ENCODE results near the gene MGMT.

Gene MGMT

DNA sequence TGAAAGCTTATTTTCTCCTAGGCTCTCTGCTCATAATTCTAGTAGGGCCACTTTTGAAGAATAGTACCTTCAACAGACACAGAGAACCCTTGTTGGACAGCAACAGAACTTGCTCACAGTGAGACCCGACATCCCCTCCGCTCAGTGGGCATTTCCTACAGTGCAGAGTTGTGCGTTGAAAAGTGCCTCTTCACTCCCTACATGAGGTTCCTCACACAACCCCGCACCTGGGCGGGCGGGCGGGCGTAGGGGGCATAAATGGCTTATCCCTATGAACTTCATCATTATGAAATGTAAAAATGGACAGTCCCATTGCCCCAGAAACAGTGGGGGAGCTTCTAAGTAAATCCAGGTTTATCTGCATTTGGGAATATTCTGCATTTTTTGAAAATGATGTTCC lies 174.9 kb downstream of the MGMT start:
- TF ChIP-seq POLR2A (IDR thresholded peaks at IDR 0.05; ENCODE audit: low read length) (no peak), GATA1 (IDR thresholded peaks at IDR 0.05; ENCODE audit: low read depth, low read length) (no peak)
- DNase-seq, result no peak

DNA sequence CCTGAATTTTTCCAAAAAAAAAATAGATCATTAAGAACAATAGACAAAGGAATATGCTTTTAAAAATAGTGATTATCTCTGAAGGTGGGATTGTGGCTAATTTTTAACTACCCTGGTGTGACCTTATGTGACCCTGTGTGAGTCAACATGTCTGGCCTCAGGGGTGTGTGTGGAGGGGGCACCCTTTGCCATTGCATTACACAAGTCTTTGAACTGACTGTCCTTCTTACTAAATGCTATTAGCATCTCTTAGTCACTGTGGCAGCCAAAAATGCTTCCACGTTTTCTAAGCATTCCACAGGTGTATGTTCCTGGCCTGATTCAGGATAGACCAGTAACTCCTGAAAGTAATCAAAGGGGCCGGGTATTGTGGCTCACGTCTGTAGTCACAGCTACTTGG lies 175.4 kb downstream of the MGMT start:
- DNase-seq, result no peak
- no peak for TF ChIP-seq POLR2A (IDR thresholded peaks at IDR 0.05; ENCODE audit: low read length)
- no peak for TF ChIP-seq GATA1 (IDR thresholded peaks at IDR 0.05; ENCODE audit: low read depth, low read length)

DNA sequence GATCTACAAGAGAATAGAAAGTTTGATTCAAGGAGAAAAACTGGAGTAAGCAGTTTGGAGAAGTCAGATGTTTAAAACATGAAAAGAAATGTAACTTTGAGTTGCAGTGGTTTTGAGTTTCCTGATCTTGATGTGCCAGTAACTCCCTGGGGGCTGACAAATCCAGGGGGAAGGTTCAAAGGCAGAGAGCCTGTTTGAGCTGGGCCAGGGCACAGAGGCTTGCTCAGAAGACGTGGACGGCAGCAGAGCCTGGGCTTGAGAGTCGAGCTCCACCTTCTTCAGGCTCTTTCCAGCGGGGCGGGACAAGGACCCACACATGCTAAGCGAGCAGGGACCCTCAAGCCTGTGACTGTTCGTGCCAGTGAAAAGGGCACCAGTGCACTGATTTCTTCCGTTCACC lies 176.2 kb downstream of the MGMT start:
- no peak for DNase-seq
- TF ChIP-seq POLR2A (IDR thresholded peaks at IDR 0.05; ENCODE audit: low read length) (no peak), GATA1 (IDR thresholded peaks at IDR 0.05; ENCODE audit: low read depth, low read length) (no peak)

DNA sequence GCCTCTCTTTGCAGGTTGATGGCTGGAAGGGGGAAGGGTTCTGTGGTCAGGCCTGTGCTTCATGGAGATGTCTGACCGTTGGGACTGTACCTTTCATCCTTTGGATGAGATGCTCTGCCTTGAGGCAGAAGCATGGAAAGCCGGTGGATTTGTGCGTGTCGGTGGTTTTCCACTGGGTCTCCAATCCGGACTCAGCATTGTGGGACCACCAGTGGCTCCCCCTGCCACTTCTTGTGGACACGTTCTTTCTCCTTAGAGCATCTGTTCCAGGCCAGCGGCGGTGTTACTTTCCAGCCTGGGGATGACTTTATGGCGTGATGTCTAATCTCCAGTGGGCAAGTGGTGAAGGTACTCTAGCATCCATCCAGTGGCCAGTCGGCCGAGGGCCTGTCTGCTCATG lies 178.4 kb downstream of the MGMT start:
- TF ChIP-seq GATA1 (IDR thresholded peaks at IDR 0.05; ENCODE audit: low read depth, low read length) (no peak), POLR2A (IDR thresholded peaks at IDR 0.05; ENCODE audit: low read length) (no peak)
- no peak for DNase-seq

DNA sequence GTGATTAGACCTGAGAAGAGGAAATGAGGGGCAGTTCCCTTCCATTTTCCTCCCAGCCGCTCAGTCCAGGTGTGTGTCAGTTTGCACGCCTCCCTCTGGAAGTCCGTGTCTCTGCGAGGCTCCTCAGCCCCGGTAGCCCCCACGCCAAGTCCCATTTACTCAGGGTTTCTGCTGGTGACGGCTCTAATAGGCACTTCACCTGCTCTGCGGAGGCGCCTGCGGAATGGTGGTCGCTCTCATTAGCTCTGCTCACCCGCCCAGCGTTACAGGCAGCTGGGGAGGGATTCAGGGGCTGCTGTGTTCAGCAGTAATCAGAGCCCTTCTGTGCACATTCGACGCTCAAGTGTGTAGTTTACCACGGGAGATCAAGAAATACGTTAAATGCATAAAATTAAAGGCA lies 179.9 kb downstream of the MGMT start:
- no peak for DNase-seq
- TF ChIP-seq GATA1 (IDR thresholded peaks at IDR 0.05; ENCODE audit: low read depth, low read length) (no peak), POLR2A (IDR thresholded peaks at IDR 0.05; ENCODE audit: low read length) (no peak)

DNA sequence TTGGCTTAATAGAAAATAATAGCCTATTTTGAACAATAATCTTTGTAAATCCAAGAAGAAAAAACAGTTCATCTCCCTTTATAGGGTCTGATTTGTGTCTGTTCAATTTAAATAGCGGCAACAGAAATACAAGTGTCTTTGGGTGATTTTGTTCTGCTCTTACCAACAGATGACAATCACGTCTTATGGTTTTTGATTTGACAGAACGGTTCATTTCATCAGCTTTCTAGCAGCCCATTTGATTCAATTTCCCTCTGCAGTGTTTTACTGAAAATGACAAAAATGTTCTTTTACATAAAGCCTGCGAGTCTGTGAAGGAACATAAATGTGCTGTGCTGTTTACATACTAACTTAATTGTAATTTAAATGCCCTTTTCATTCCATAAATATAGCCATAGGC lies 180.5 kb downstream of the MGMT start:
- DNase-seq, result no peak
- TF ChIP-seq POLR2A (IDR thresholded peaks at IDR 0.05; ENCODE audit: low read length) (no peak), GATA1 (IDR thresholded peaks at IDR 0.05; ENCODE audit: low read depth, low read length) (no peak)

DNA sequence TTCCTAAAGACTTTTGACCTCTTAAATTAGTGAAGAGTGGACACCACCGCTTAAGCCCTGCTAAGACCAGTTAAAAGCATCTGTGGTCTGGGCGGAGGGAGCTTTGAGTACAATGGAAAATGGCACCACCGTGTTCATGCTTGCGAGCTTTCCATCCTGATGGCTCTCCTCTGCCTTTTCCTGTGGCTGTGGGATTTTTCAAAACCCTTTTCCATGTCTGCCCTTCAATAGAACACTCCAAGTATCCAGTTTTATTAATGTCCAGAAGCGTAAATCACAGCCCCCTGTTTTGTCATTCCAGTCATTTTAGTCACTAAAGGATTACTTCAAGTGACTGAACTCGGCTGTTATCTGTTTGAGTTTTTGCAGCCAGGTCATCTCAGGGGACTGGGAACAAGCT lies 181.8 kb downstream of the MGMT start:
- no peak for TF ChIP-seq GATA1 (IDR thresholded peaks at IDR 0.05; ENCODE audit: low read depth, low read length)
- no peak for DNase-seq

DNA sequence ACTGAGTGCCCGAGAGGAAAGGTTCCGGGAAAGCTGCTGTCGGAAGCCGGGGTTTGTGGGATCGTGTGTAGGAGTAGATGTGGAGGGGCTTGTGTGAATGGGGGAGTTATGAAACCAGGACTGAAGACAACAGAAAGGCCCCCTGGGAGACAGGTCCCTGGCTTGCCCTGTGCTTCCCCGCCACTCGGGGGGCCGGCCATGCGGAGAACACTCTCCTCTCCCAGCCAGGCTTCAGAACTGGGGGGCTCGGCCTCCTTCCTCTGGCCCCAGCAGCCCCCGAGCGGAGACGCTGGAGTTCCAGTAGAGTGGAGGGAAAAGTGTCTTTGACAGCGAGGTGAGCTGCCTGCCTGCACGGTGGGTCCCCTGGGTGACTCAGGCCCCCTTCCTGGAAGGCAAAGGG lies 185.0 kb downstream of the MGMT start:
- TF ChIP-seq GATA1 (IDR thresholded peaks at IDR 0.05; ENCODE audit: low read depth, low read length), result no peak
- no peak for TF ChIP-seq POLR2A (IDR thresholded peaks at IDR 0.05; ENCODE audit: low read length)
- DNase-seq, result no peak

DNA sequence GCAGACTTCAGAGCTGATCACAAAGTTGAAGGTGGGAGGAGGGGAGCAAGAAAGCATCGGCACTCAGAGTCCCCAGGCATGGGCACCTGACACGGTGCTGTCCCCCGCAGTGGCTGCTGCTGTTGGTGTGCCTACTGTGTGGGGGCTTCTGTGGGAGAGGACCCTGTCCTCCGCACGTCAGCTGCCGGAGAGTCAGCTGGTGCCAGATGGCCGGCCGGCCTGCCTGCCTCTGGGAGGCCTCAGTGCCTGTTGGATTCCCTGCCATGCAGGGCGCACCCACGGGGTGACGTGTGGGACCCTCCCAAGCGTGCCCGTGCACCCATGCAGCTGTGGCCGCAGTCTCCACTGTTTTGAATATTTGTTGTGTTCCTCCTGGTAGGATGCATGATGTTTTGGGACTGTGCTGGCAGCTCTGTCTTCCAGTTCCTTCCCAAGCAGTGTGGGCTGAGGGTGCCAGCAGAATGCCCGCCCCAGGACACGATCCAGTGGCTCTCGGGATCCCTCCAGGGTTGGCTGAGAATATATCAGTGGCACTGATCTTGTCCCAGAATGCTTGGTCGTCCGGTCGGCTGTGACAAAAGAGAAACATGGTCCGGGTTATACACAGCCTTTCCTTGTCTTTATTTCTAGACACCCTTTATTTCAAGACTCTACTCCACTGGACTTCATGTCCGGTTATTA lies 185.6 kb downstream of the MGMT start:
- no peak for TF ChIP-seq GATA1 (IDR thresholded peaks at IDR 0.05; ENCODE audit: low read depth, low read length)
- TF ChIP-seq POLR2A (IDR thresholded peaks at IDR 0.05; ENCODE audit: low read length), result no peak
- no peak for DNase-seq

DNA sequence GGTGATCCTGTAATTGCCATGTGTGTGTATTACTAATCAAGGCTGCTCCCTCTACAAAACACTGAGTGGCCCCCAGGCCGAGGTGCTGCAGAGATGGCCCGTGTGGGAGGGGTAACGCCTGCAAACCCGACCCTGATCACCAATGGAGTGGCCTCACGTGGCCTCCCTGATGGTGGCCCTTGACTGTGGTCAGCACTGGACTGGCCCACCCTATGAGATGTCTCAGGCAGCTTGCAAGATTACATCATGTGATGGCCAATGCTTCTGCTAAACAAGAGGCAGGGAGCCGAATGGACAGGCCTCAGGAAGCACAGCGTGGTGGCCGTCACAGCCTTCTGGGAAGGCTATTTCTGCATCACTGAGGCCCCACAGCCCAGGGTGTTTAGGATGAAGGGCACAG lies 186.4 kb downstream of the MGMT start:
- TF ChIP-seq GATA1 (IDR thresholded peaks at IDR 0.05; ENCODE audit: low read depth, low read length) (no peak), POLR2A (IDR thresholded peaks at IDR 0.05; ENCODE audit: low read length) (no peak)
- DNase-seq, result no peak

DNA sequence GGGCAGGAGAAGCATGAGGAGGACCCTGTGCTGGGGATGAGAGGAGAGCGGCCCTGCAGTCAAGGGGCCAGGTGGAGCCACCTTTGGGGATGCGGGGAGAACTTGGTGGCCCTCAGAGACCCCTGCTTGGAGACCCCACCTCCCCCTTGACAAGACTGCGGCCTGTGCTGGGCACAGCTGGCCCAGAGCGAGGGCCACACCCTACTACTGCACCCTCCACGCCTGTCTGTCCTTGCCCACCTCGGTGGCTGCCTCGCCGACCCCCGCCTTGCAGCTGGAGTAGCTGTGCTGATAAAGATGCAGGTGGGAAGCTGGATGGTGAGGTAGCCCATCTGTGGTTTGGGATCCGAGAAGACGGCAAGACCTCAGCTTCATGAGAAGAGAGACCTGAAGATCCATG lies 186.8 kb downstream of the MGMT start:
- no peak for DNase-seq
- no peak for TF ChIP-seq GATA1 (IDR thresholded peaks at IDR 0.05; ENCODE audit: low read depth, low read length)
- no peak for TF ChIP-seq POLR2A (IDR thresholded peaks at IDR 0.05; ENCODE audit: low read length)

DNA sequence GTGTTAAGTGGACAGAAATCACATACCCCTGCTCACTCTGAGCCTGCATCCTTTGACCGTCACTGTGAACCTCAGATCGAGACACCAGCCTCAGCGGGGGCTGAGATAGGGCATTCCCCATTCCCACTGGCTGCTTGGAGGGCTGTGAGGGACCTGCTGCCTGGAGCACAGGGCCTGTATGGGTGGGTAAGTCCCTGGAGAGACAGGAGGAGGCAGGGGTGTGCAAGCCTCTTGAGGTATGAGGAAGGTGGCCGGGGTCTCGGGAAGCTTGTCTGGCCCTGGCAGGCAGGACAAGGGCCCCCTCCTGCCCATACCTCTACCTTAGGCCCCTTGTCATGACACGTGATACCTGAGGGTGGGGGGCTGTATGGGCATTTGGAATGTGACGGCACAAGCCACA lies 187.4 kb downstream of the MGMT start:
- TF ChIP-seq GATA1 (IDR thresholded peaks at IDR 0.05; ENCODE audit: low read depth, low read length) (no peak), POLR2A (IDR thresholded peaks at IDR 0.05; ENCODE audit: low read length) (no peak)
- DNase-seq, result no peak

DNA sequence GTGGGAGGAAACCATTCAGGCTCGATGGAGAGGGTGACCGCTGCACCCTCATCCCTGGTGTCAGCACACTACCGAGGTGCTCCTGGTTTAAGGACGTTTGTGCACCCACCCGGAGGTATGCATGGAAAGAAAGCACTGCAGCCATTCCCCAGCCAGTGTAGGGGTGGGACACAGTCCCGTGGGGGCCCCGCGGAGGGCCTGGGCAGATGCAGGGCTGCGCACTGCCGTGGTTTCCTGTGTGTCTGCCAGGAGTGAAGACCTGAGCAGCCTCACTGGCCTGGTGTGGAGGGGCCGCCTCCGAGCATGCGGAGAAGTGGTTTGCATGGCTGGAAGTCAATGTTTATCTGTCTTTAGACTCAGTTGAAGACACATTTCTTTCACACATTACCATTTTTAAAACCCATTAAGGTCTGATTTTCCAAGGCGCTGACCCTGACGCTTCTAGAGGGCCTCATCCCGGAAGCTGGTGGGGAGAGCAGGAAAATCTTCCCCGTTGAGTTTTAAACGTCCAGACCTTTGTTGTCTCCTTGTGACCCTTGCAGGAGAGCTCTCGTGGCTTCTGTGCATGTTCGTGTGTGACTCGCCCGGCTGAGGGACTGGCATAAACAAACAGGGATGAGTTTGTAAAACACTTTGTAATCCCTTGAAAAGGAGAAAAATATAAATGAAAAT lies 188.1 kb downstream of the MGMT start:
- DNase-seq, result no peak
- TF ChIP-seq GATA1 (IDR thresholded peaks at IDR 0.05; ENCODE audit: low read depth, low read length) (no peak), POLR2A (IDR thresholded peaks at IDR 0.05; ENCODE audit: low read length) (no peak)

DNA sequence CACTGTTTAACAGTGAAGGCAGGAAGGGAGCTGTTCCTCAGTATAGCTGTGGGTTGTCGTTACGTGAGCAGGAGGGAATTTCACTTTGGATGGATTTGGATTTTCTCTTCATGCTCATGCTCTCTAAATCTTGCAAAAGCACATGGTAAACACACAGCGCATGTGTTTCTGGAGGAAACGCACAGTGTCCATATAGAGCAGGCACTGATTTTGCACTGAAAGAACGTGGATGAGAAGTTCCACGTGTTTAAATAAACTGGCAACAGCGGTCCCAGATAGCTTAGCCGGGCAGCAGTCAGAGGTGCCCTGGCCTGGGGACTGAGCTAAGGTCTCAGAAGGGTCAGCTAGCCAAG lies 188.6 kb downstream of the MGMT start:
- TF ChIP-seq POLR2A (IDR thresholded peaks at IDR 0.05; ENCODE audit: low read length) (no peak), GATA1 (IDR thresholded peaks at IDR 0.05; ENCODE audit: low read depth, low read length) (no peak)
- no peak for DNase-seq

DNA sequence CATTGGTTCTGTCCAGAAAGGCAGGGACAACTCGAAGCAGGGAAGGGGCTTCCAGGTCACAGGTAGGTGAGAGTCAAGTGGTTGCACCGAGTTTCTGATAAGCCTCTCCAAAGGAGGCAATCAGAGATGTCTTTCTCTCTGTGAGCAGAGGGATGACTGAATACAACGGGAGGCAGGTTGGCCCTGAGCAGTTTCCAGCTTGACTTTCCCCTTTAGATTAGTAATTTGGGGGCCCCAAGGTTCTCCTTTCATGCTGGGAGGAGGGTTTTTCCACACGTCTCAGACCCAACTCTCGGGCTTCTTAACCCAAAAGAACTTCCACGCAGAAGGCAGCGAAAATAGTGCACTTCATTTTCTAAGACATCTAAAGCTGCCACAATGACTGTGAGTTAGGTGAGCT lies 189.6 kb downstream of the MGMT start:
- TF ChIP-seq POLR2A (IDR thresholded peaks at IDR 0.05; ENCODE audit: low read length) (no peak), GATA1 (IDR thresholded peaks at IDR 0.05; ENCODE audit: low read depth, low read length) (no peak)
- DNase-seq, result no peak

Measured in erythroblast (primary cell).